CD8-positive, alpha-beta memory T cell (primary cell): ENCODE results near the gene FAM53A. TPM values are rescaled to one million over a fixed set of nuclear protein-coding genes. Genes with fewer than 3 reads are reported as not detected.

Experiments
- polyA plus RNA-seq: library from polyadenylated mRNA; unstranded; fragments of 300-500 nt; fragmentation: Illumina TruSeq; gene quantifications from one replicate; pipeline ENCODE4 v1.2.3, GENCODE V29; 2021
- total RNA-seq, 2 experiments: library from RNA; stranded (reverse); gene quantifications; one replicate each; pipeline ENCODE4 v1.2.3, GENCODE V29; 2021

The FAM53A gene
- total and polyA plus RNA-seq, 3 experiments from 2014 or later = 0.82 to 1.9 (median 1.5) TPM

Other genes with a start within 250 kb of the FAM53A start
- 100 to 1,000 TPM; 163 to 164 TPM for gene SLBP, start 28.0 kb upstream of the FAM53A start, total RNA-seq
- gene SLBP, start 28.0 kb upstream of the FAM53A start, polyA plus RNA-seq = 71.6 TPM
- gene TMEM129, start 37.0 kb upstream of the FAM53A start, total RNA-seq = 10 to 100 TPM; 27.6 to 30.6 TPM
- gene TMEM129, start 37.0 kb upstream of the FAM53A start, polyA plus RNA-seq = 42.1 TPM
- 100 to 1,000 TPM; 124 to 129 TPM for gene TACC3, start 37.2 kb upstream of the FAM53A start, total RNA-seq
- gene TACC3, start 37.2 kb upstream of the FAM53A start, polyA plus RNA-seq = 45.5 TPM
- under 1 TPM in 1 of 2 experiments, not detected in 1; 0.07 TPM for gene FGFR3, start 109.0 kb upstream of the FAM53A start, total RNA-seq
- gene FGFR3, start 109.0 kb upstream of the FAM53A start, polyA plus RNA-seq = not detected
- 10 to 100 TPM; 85.4 to 87.3 TPM for gene LETM1, start 171.8 kb upstream of the FAM53A start, total RNA-seq
- gene LETM1, start 171.8 kb upstream of the FAM53A start, polyA plus RNA-seq = 15.5 TPM
- gene NSD2, start 187.1 kb upstream of the FAM53A start, total RNA-seq = 100 to 1,000 TPM; 150 to 152 TPM
- gene NSD2, start 187.1 kb upstream of the FAM53A start, polyA plus RNA-seq = 9.0 TPM